Measurements from ENCODE around the gene HOXA2.

HOXA2 gene

GRCh38 chr7:27111042-27111750 lies 8.7 kb upstream of the HOXA2 start:
- no peak for DNase-seq

- DNase-seq, result no peak
Observed at GRCh38 chr7:27110186-27111031, 7.9 kb upstream of the HOXA2 start.

GRCh38 chr7:27109466-27110185 lies 7.1 kb upstream of the HOXA2 start:
- DNase-seq, result no peak

- no peak for DNase-seq
Observed at GRCh38 chr7:27108390-27109127, 6.1 kb upstream of the HOXA2 start.

- DNase-seq, result no peak
Observed at GRCh38 chr7:27107391-27108381, 5.2 kb upstream of the HOXA2 start.

GRCh38 chr7:27106901-27107240 lies 4.4 kb upstream of the HOXA2 start:
- no peak for DNase-seq

GRCh38 chr7:27106181-27106900 lies 3.9 kb upstream of the HOXA2 start:
- no peak for DNase-seq

- DNase-seq, result no peak
Observed at GRCh38 chr7:27105301-27106031, 3.0 kb upstream of the HOXA2 start.

GRCh38 chr7:27104341-27105058 lies 2.0 kb upstream of the HOXA2 start:
- DNase-seq, result no peak

- no peak for DNase-seq
Observed at GRCh38 chr7:27103489-27104226, 1.2 kb upstream of the HOXA2 start.

GRCh38 chr7:27101957-27102580 lies 414 bp downstream of the HOXA2 start:
- no peak for DNase-seq

- no peak for DNase-seq
Observed at GRCh38 chr7:27101171-27101956, 1.1 kb downstream of the HOXA2 start.

GRCh38 chr7:27100694-27101170 lies 1.8 kb downstream of the HOXA2 start:
- DNase-seq, result no peak

- DNase-seq, result no peak
Observed at GRCh38 chr7:27099453-27100370, 2.8 kb downstream of the HOXA2 start.

GRCh38 chr7:27098578-27099451 lies 3.7 kb downstream of the HOXA2 start:
- no peak for DNase-seq
